Measurements from ENCODE around the gene ZNF521.

ZNF521 gene

DNA sequence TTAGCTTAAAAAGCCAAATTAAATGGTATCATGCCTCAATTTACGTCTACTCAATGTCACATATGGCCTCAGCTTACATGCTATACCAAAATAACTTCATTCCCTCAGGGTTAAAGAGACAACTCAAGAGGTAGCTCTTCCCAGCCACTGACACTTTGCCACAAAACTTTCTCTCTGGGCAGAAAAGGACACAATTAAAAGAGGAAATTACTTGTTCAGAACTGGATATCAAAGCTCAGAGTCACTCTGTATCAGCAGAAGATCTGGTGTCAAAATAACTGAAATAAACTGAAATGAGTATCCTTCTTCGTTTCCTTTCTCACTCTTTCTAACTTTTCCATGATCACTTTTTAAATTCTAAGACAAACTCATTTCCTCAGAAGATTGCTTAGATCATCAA is 108.7 kb downstream of the ZNF521 start:
- ATAC-seq = no peak
- TF ChIP-seq RARB (CRISPR knock-in tag; IDR thresholded peaks at IDR 0.05) = no peak
- TF ChIP-seq TSHZ2 (CRISPR knock-in tag; IDR thresholded peaks at IDR 0.05) = no peak
- TF ChIP-seq ARNTL (CRISPR knock-in tag; IDR thresholded peaks at IDR 0.05; ENCODE audit: borderline replicate concordance, low read depth) = no peak
- TF ChIP-seq CSDC2 (CRISPR knock-in tag; IDR thresholded peaks at IDR 0.05) = no peak
- no peak for TF ChIP-seq TOX (CRISPR knock-in tag; IDR thresholded peaks at IDR 0.05; ENCODE audit: borderline replicate concordance)
- TF ChIP-seq ESRRG (CRISPR knock-in tag; IDR thresholded peaks at IDR 0.05) = no peak
- TF ChIP-seq, protein P1, sequence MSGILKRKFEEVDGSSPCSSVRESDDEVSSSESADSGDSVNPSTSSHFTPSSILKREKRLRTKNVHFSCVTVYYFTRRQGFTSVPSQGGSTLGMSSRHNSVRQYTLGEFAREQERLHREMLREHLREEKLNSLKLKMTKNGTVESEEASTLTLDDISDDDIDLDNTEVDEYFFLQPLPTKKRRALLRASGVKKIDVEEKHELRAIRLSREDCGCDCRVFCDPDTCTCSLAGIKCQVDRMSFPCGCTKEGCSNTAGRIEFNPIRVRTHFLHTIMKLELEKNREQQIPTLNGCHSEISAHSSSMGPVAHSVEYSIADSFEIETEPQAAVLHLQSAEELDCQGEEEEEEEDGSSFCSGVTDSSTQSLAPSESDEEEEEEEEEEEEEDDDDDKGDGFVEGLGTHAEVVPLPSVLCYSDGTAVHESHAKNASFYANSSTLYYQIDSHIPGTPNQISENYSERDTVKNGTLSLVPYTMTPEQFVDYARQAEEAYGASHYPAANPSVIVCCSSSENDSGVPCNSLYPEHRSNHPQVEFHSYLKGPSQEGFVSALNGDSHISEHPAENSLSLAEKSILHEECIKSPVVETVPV (CRISPR knock-in tag; IDR thresholded peaks at IDR 0.05) = no peak
- no peak for TF ChIP-seq POU6F1 (CRISPR knock-in tag; IDR thresholded peaks at IDR 0.05; ENCODE audit: borderline replicate concordance, low read depth)
- TF ChIP-seq BACH2 (CRISPR knock-in tag; IDR thresholded peaks at IDR 0.05; ENCODE audit: borderline replicate concordance) = no peak
- TF ChIP-seq ZNF8 (CRISPR knock-in tag; IDR thresholded peaks at IDR 0.05) = no peak
- TF ChIP-seq ZFP30 (CRISPR knock-in tag; IDR thresholded peaks at IDR 0.05) = no peak
- no peak for TF ChIP-seq TCF4 (CRISPR knock-in tag; IDR thresholded peaks at IDR 0.05; ENCODE audit: borderline replicate concordance)
- TF ChIP-seq GLIS3 (CRISPR knock-in tag; IDR thresholded peaks at IDR 0.05) = no peak
- TF ChIP-seq ZNF70 (CRISPR knock-in tag; IDR thresholded peaks at IDR 0.05) = no peak
- no peak for TF ChIP-seq ISL1 (CRISPR knock-in tag; IDR thresholded peaks at IDR 0.05)
- no peak for TF ChIP-seq OSR1 (CRISPR knock-in tag; IDR thresholded peaks at IDR 0.05)
- TF ChIP-seq ZC3H10 (CRISPR knock-in tag; IDR thresholded peaks at IDR 0.05) = no peak

- no peak for ATAC-seq
Measured at GRCh38 chr18:25240420-25240770, 111.6 kb downstream of the ZNF521 start.

GRCh38 chr18:25239581-25240419 is 112.2 kb downstream of the ZNF521 start:
- no peak for ATAC-seq
- TF ChIP-seq ZFP3 (CRISPR knock-in tag; IDR thresholded peaks at IDR 0.05) (no peak), SNAI2 (CRISPR knock-in tag; IDR thresholded peaks at IDR 0.05) (no peak), GLIS3 (CRISPR knock-in tag; IDR thresholded peaks at IDR 0.05) (no peak), ISL1 (CRISPR knock-in tag; IDR thresholded peaks at IDR 0.05) (no peak), BACH2 (CRISPR knock-in tag; IDR thresholded peaks at IDR 0.05; ENCODE audit: borderline replicate concordance) (no peak), ESRRG (CRISPR knock-in tag; IDR thresholded peaks at IDR 0.05) (no peak), PPARA (CRISPR knock-in tag; IDR thresholded peaks at IDR 0.05; ENCODE audit: borderline replicate concordance) (no peak), OSR1 (CRISPR knock-in tag; IDR thresholded peaks at IDR 0.05) (no peak), POU6F1 (CRISPR knock-in tag; IDR thresholded peaks at IDR 0.05; ENCODE audit: borderline replicate concordance, low read depth) (no peak), CSDC2 (CRISPR knock-in tag; IDR thresholded peaks at IDR 0.05) (no peak), TOX (CRISPR knock-in tag; IDR thresholded peaks at IDR 0.05; ENCODE audit: borderline replicate concordance) (no peak), RARB (CRISPR knock-in tag; IDR thresholded peaks at IDR 0.05) (no peak), ZNF565 (CRISPR knock-in tag; conservative IDR thresholded peaks at IDR 0.05; ENCODE audit: low read depth) (no peak), ZC3H10 (CRISPR knock-in tag; IDR thresholded peaks at IDR 0.05) (no peak)
- TF ChIP-seq, protein P1 (CRISPR knock-in tag; IDR thresholded peaks at IDR 0.05) = no peak
- TF ChIP-seq, protein P2, sequence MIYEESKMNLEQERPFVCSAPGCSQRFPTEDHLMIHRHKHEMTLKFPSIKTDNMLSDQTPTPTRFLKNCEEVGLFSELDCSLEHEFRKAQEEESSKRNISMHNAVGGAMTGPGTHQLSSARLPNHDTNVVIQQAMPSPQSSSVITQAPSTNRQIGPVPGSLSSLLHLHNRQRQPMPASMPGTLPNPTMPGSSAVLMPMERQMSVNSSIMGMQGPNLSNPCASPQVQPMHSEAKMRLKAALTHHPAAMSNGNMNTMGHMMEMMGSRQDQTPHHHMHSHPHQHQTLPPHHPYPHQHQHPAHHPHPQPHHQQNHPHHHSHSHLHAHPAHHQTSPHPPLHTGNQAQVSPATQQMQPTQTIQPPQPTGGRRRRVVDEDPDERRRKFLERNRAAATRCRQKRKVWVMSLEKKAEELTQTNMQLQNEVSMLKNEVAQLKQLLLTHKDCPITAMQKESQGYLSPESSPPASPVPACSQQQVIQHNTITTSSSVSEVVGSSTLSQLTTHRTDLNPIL (CRISPR knock-in tag; IDR thresholded peaks at IDR 0.05; ENCODE audit: low read depth) = no peak

More at GRCh38 chr18:25240420-25240770, 111.6 kb downstream of the ZNF521 start:
- TF ChIP-seq RARB (CRISPR knock-in tag; IDR thresholded peaks at IDR 0.05) (no peak), ZFP3 (CRISPR knock-in tag; IDR thresholded peaks at IDR 0.05) (no peak), ZC3H10 (CRISPR knock-in tag; IDR thresholded peaks at IDR 0.05) (no peak), TCF4 (CRISPR knock-in tag; IDR thresholded peaks at IDR 0.05; ENCODE audit: borderline replicate concordance) (no peak), GLIS3 (CRISPR knock-in tag; IDR thresholded peaks at IDR 0.05) (no peak), SNAI2 (CRISPR knock-in tag; IDR thresholded peaks at IDR 0.05) (no peak)
- TF ChIP-seq, protein P1 (CRISPR knock-in tag; IDR thresholded peaks at IDR 0.05) = no peak

Measured in SK-N-SH treated with all-trans-retinoic acid at 6 μM for 48 hours (cell line).